H1 (cell line): Measurements from ENCODE around the gene ZCCHC10. TPM values are rescaled to one million over a fixed set of nuclear protein-coding genes. Genes with fewer than 3 reads are reported as not detected.
A peak's percentile ranks its signal among the peaks of the same experiment; 100 is the strongest.

ENCODE experiments used
- CTCF ChIA-PET: fragments of 300-600 bp; sonication (Branson Sonifier 250); formaldehyde crosslinking; loops from one replicate; lab custom pipeline; 2021; ENCODE audit not compliant: partially characterized antibody; lab: Charles Lee
- POLR2A ChIA-PET: fragments of 300-600 bp; sonication (Branson Sonifier 250); formaldehyde crosslinking; loops from one replicate; lab custom pipeline; 2021; ENCODE audit warnings: inconsistent platforms; ENCODE audit not compliant: partially characterized antibody; lab: Charles Lee
- DNase-seq, 2 experiments: peaks; one replicate each; pipeline versions ENCODE4 v3.0.0 to v3.0.0-alpha.2; 2010 to 2022; ENCODE audit warnings: low spot score in 2 of 2, low read depth in 1 of 2, mixed read lengths in 1 of 2
- FAIRE-seq: peaks from 2 replicates; lab custom pipeline; 2011; peaks lifted over from hg19 to GRCh38; lab: Jason Lieb, UNC
- H2AFZ ChIP-seq: 2 replicates; pipeline ENCODE4 v1.8.1; 2012; ENCODE audit warnings: low read length, inconsistent platforms
- H2AK5ac ChIP-seq: 2 replicates; pipeline ENCODE4 v1.6.1; 2013; ENCODE audit warnings: low read depth, low read length
- H2BK120ac ChIP-seq: replicated peaks from 2 replicates; pipeline ENCODE3; 2013; ENCODE audit warnings: low read depth, low read length, inconsistent platforms
- H2BK12ac ChIP-seq: 2 replicates; pipeline ENCODE4 v1.6.1; 2013; ENCODE audit warnings: low read depth, low read length
- H2BK15ac ChIP-seq: 2 replicates; pipeline ENCODE4 v1.6.1; 2013; ENCODE audit warnings: low read length
- H2BK20ac ChIP-seq: 2 replicates; pipeline ENCODE4 v1.6.1; 2013; ENCODE audit warnings: low read length
- H2BK5ac ChIP-seq: 2 replicates; pipeline ENCODE4 v1.6.1; 2013; ENCODE audit warnings: low read depth, low read length
- H3K14ac ChIP-seq: 2 replicates; pipeline ENCODE4 v1.6.1; 2013; ENCODE audit warnings: inconsistent platforms; ENCODE audit not compliant: insufficient read length
- H3K18ac ChIP-seq: 2 replicates; pipeline ENCODE4 v1.6.1; 2013; ENCODE audit warnings: low read length; ENCODE audit errors: extremely low read depth
- H3K23ac ChIP-seq: 2 replicates; pipeline ENCODE4 v1.6.1; 2013; ENCODE audit warnings: inconsistent platforms; ENCODE audit not compliant: insufficient read length
- H3K23me2 ChIP-seq: 2 replicates; pipeline ENCODE4 v1.6.1; 2013; ENCODE audit warnings: low read depth, low read length
- H3K27ac ChIP-seq: 2 replicates; pipeline ENCODE4 v1.6.1; 2011; ENCODE audit warnings: low read depth, low read length, inconsistent platforms
- H3K27me3 ChIP-seq, 4 experiments: replicated peaks in 1 of 4; 1 replicate in 1 of 4; 2 replicates in 3 of 4; pipeline versions ENCODE4 v1.6.1 to v1.8.1; 2011 to 2013; ENCODE audit warnings: low read length in 3 of 4, mild to moderate bottlenecking in 3 of 4, inconsistent platforms in 2 of 4, mixed read lengths in 2 of 4, moderate library complexity in 1 of 4; ENCODE audit not compliant: control insufficient read depth in 3 of 4, insufficient read depth in 3 of 4; ENCODE audit errors: extremely low read depth in 1 of 4
- H3K36me3 ChIP-seq, 4 experiments: 2 replicates each; pipeline versions ENCODE4 v1.6.1 to v1.8.1; 2011 to 2013; ENCODE audit warnings: mild to moderate bottlenecking in 4 of 4, low read length in 3 of 4, moderate library complexity in 2 of 4, control low read depth in 1 of 4, inconsistent platforms in 1 of 4; ENCODE audit not compliant: insufficient read depth in 4 of 4, control insufficient read depth in 2 of 4
- H3K4ac ChIP-seq: replicated peaks from 2 replicates; pipeline ENCODE3; 2013; ENCODE audit warnings: low read length, low read depth, mixed read lengths, inconsistent platforms; ENCODE audit not compliant: insufficient read length
- H3K4me1 ChIP-seq, 4 experiments: replicated peaks in 1 of 4; 1 replicate in 1 of 4; 2 replicates in 3 of 4; pipeline versions ENCODE4 v1.6.1 to v1.8.1; 2011 to 2013; ENCODE audit warnings: low read length in 3 of 4, inconsistent platforms in 2 of 4, mixed read lengths in 1 of 4; ENCODE audit not compliant: insufficient read depth in 4 of 4, control insufficient read depth in 3 of 4
- H3K4me2 ChIP-seq, 2 experiments: 2 replicates each; pipeline versions ENCODE4 v1.6.1 to v1.8.1; 2011 to 2013; ENCODE audit warnings: low read depth in 2 of 2, low read length in 2 of 2, control low read depth in 1 of 2, inconsistent platforms in 1 of 2, mild to moderate bottlenecking in 1 of 2; ENCODE audit not compliant: insufficient read depth in 1 of 2
- H3K4me3 ChIP-seq, 4 experiments: fragments of 200-600, 300-600 bp in 1 of 4; sonication (generic), shearing (Covaris generic), sonication (Bioruptor Twin) in 1 of 4; 2 replicates each; pipeline versions ENCODE4 v1.5.1 to v1.8.1; 2011 to 2016; ENCODE audit warnings: low read length in 4 of 4, low read depth in 3 of 4, control low read depth in 2 of 4, inconsistent platforms in 2 of 4, mild to moderate bottlenecking in 2 of 4, mixed read lengths in 1 of 4, moderate library complexity in 1 of 4; ENCODE audit not compliant: insufficient read depth in 2 of 4; ENCODE audit errors: extremely low read depth in 1 of 4
- H3K56ac ChIP-seq: replicated peaks from 2 replicates; pipeline ENCODE3; 2013; ENCODE audit warnings: low read depth, mild to moderate bottlenecking, mixed read lengths, low read length, inconsistent platforms; ENCODE audit not compliant: insufficient read length
- H3K79me1 ChIP-seq: 2 replicates; pipeline ENCODE4 v1.6.1; 2013; ENCODE audit warnings: low read depth, low read length, control low read depth
- H3K79me2 ChIP-seq, 2 experiments: 2 replicates each; pipeline versions ENCODE4 v1.6.1 to v1.8.1; 2012 to 2013; ENCODE audit warnings: low read length in 2 of 2, mild to moderate bottlenecking in 2 of 2, inconsistent platforms in 1 of 2; ENCODE audit not compliant: insufficient read depth in 2 of 2, control insufficient read depth in 1 of 2
- H3K9ac ChIP-seq, 4 experiments: replicated peaks in 1 of 4; 1 replicate in 1 of 4; 2 replicates in 3 of 4; pipeline versions ENCODE4 v1.6.1 to v1.8.1; 2011 to 2013; ENCODE audit warnings: low read depth in 3 of 4, low read length in 3 of 4, control low read depth in 2 of 4, mild to moderate bottlenecking in 2 of 4, moderate library complexity in 2 of 4, inconsistent platforms in 1 of 4; ENCODE audit errors: extremely low read depth in 1 of 4
- H3K9me3 ChIP-seq, 2 experiments: 2 replicates each; pipeline versions ENCODE4 v1.6.1 to v1.8.1; 2012 to 2013; ENCODE audit warnings: mild to moderate bottlenecking in 2 of 2, moderate library complexity in 2 of 2, control low read depth in 1 of 2, inconsistent platforms in 1 of 2, low read depth in 1 of 2, low read length in 1 of 2, mixed read lengths in 1 of 2; ENCODE audit not compliant: insufficient read depth in 2 of 2
- H4K20me1 ChIP-seq, 2 experiments: replicated peaks in 1 of 2; 2 replicates each; pipeline versions ENCODE3 to v1.8.1; 2011 to 2013; ENCODE audit warnings: inconsistent platforms in 2 of 2, low read length in 2 of 2, mild to moderate bottlenecking in 1 of 2; ENCODE audit not compliant: insufficient read depth in 2 of 2, control insufficient read depth in 1 of 2
- H4K5ac ChIP-seq: 2 replicates; pipeline ENCODE4 v1.6.1; 2013; ENCODE audit warnings: low read length, low read depth, mixed read lengths, inconsistent platforms; ENCODE audit not compliant: insufficient read length
- H4K8ac ChIP-seq: 2 replicates; pipeline ENCODE4 v1.8.0; 2013; ENCODE audit warnings: mild to moderate bottlenecking, moderate library complexity, low read length, inconsistent platforms; ENCODE audit not compliant: insufficient read depth; ENCODE audit errors: extremely low read depth
- H4K91ac ChIP-seq: replicated peaks from 2 replicates; pipeline ENCODE3; 2013; ENCODE audit warnings: low read length, mixed read lengths, inconsistent platforms; ENCODE audit not compliant: insufficient read length
- BRCA1 ChIP-seq: IDR thresholded peaks from 2 replicates; pipeline ENCODE4 v1.6.1; 2012; ENCODE audit warnings: low read depth, low read length, improper control_type of control experiment
- CBX8 ChIP-seq: fragments of 300-800, 300-1000 bp; sonication (generic); IDR thresholded peaks from 2 replicates; pipeline ENCODE4 v1.7.1; 2016; ENCODE audit warnings: low read depth, low read length, borderline replicate concordance
- E2F6 ChIP-seq: IDR thresholded peaks from 2 replicates; pipeline ENCODE4 v1.6.1; 2012; ENCODE audit warnings: inconsistent platforms
- NANOG ChIP-seq: IDR thresholded peaks from 2 replicates; pipeline ENCODE4 v1.6.1; 2011; ENCODE audit warnings: low read length, low read depth, mild to moderate bottlenecking, inconsistent platforms; ENCODE audit not compliant: insufficient read depth, poor library complexity, severe bottlenecking
- RFX5 ChIP-seq: IDR thresholded peaks from 2 replicates; pipeline ENCODE4 v1.6.1; 2011; ENCODE audit warnings: low read depth, low read length, improper control_type of control experiment, borderline replicate concordance
- RNF2 ChIP-seq: fragments of 200-900, 300-1000 bp; sonication (generic); IDR thresholded peaks from 2 replicates; pipeline ENCODE4 v1.7.1; 2016; ENCODE audit warnings: borderline replicate concordance, low read depth, mild to moderate bottlenecking, antibody characterized with exemption, low read length; ENCODE audit not compliant: poor library complexity, severe bottlenecking; ENCODE audit errors: missing control alignments
- RXRA ChIP-seq: IDR thresholded peaks from 2 replicates; pipeline ENCODE4 v1.6.1; 2011; ENCODE audit warnings: low read depth, mild to moderate bottlenecking, low read length, moderate library complexity; ENCODE audit not compliant: insufficient read depth
- WGBS, 2 experiments: shearing (Covaris generic) in 1 of 2; methylation state at CpG; one replicate each; pipeline versions ENCODE4 v1.1.6 to v1.1.7; 2013 to 2015; ENCODE audit warnings: low lambda C conversion rate in 2 of 2, mixed read lengths in 2 of 2, inconsistent platforms in 1 of 2, low coverage in 1 of 2, missing lambda C conversion rate in 1 of 2; ENCODE audit not compliant: insufficient replicate concordance in 2 of 2, insufficient coverage in 1 of 2, insufficient read length in 1 of 2; ENCODE audit errors: extremely low coverage in 1 of 2, missing lambda C conversion rate in 1 of 2; 5-methylcytosine and 5-hydroxymethylcytosine counted together
- polyA plus RNA-seq, 7 experiments: library from polyadenylated mRNA; depleted of rRNA in 3 of 7; stranded (reverse) in 5 of 7; unstranded in 2 of 7; fragments of >200 nt in 5 of 7; fragments of 200-250 nt in 2 of 7; gene quantifications; 1 replicate in 5 of 7; 2 replicates in 1 of 7; 4 replicates in 1 of 7; pipeline versions ENCODE4 v1.2.1 to v1.2.3, GENCODE V29; 2011 to 2013; ENCODE audit warnings: missing spikeins in 2 of 7, mixed read lengths in 2 of 7
- total RNA-seq: library from RNA; stranded (reverse); fragmentation: NEBNext Ultra II Directional; extraction: Animal tissue kit (Norgen Biotek cat#: 25700); gene quantifications from 2 replicates; pipeline ENCODE4 v1.2.1, GENCODE V29; 2021

Gene ZCCHC10
- total and polyA plus RNA-seq, 2 of the 8 experiments (the other 6 are each of a cell fraction or from before 2014, with no cell fraction given) = 22.4 to 32.9 TPM

- H4K5ac ChIP-seq = no peak overlapping the region
- H3K9me3 ChIP-seq = no peaks in the 10 kb centered on the region
- H3K4me1 ChIP-seq = no peaks in the 10 kb centered on the region; a peak in 1 of 7 replicates
- H2BK20ac ChIP-seq = no peak overlapping the region
- no peak overlapping the region for H3K9ac ChIP-seq
- H3K27me3 ChIP-seq = no peaks in the 10 kb centered on the region
- peak in 1 of 2 experiments; percentile 46 for DNase-seq
- no peaks in the 10 kb centered on the region for H3K23me2 ChIP-seq
- ChIA-PET CTCF (no interaction called here), POLR2A (interaction anchor here (1.0 kb wide), 1 partner anchor 64 kb away, joined by 3 read pairs; the partner anchor contains the start of gene HSPA4)
- WGBS, 2 experiments = 91% methylated on average over 27 of the region's 28 CpGs; no CpG with 5 or more reads in 1 of the 2 experiments
- no peak for TF ChIP-seq RXRA
- no peak for TF ChIP-seq BRCA1
- TF ChIP-seq RNF2 = no peak
- no peak for TF ChIP-seq E2F6
- no peak for TF ChIP-seq NANOG
- no peak for TF ChIP-seq CBX8
- TF ChIP-seq RFX5 = no peak
- no peak overlapping the region for H2BK5ac ChIP-seq
- H3K27ac ChIP-seq = no peak overlapping the region
- no peak overlapping the region for H4K91ac ChIP-seq
- no peak overlapping the region for H3K23ac ChIP-seq
- no peak overlapping the region for H2BK15ac ChIP-seq
- H3K36me3 ChIP-seq = no peaks in the 10 kb centered on the region
- no peak overlapping the region for H3K4me2 ChIP-seq
- no peaks in the 10 kb centered on the region for H3K79me1 ChIP-seq
- peak overlapping the region; percentile 84; the same call in 1 of the 2 replicates for H2BK12ac ChIP-seq
- no peak overlapping the region for H3K56ac ChIP-seq
- no peak overlapping the region for H4K8ac ChIP-seq
- no peak overlapping the region for H3K14ac ChIP-seq
- H3K18ac ChIP-seq = no peak overlapping the region
- H3K4ac ChIP-seq = no peak overlapping the region
- H2BK120ac ChIP-seq = no peak overlapping the region
- H3K4me3 ChIP-seq = no peak overlapping the region
- no peaks in the 10 kb centered on the region for H4K20me1 ChIP-seq
- H2AK5ac ChIP-seq = no peak overlapping the region
- H2AFZ ChIP-seq = peak overlapping the region; percentile 98
- no peak for FAIRE-seq
- H3K79me2 ChIP-seq = no peaks in the 10 kb centered on the region
Measured at GRCh38 chr5:132987531-132988408, 38.6 kb downstream of the ZCCHC10 start.
